ENCODE measurements around the gene AP2B1.

Gene AP2B1

DNA sequence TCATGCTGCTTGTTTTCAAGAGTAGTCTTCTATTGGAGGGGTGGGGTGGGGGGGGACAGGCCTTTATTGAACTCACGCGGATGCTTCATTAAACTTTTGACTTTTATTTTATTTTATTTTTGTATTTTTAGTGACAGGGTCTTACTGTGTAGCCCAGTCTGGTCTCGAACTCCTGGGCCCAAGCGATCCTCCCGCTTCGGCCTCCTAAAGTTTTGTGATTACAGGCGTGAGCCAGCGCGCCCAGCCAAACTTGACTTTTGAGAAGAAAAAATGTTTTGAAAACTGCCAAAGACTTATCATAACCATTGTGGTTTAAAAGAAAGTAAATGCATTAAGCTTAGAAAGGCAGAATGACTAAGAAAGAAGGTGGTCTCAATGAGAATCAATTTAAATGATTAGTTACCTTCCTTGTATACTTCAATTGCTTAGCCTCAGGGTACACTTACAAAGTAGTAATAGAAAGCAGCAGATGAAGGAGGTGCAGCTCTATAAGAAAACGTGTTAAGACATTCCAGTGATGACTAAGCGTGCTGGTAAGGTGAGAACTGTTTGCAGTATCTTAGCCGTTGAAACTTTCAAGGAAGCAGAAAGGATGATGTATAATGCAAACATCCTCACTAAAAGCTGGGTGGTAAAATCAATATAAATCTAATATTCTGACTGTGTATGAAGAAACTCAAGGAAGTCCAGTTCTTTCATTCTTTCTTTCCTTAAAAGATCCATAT, 1.2 kb downstream of the AP2B1 start (continued):
- TF ChIP-seq, protein P1, sequence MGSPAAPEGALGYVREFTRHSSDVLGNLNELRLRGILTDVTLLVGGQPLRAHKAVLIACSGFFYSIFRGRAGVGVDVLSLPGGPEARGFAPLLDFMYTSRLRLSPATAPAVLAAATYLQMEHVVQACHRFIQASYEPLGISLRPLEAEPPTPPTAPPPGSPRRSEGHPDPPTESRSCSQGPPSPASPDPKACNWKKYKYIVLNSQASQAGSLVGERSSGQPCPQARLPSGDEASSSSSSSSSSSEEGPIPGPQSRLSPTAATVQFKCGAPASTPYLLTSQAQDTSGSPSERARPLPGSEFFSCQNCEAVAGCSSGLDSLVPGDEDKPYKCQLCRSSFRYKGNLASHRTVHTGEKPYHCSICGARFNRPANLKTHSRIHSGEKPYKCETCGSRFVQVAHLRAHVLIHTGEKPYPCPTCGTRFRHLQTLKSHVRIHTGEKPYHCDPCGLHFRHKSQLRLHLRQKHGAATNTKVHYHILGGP (tag by site-specific recombination; IDR thresholded peaks at IDR 0.05): peak; percentile 90
- TF ChIP-seq, protein P2, sequence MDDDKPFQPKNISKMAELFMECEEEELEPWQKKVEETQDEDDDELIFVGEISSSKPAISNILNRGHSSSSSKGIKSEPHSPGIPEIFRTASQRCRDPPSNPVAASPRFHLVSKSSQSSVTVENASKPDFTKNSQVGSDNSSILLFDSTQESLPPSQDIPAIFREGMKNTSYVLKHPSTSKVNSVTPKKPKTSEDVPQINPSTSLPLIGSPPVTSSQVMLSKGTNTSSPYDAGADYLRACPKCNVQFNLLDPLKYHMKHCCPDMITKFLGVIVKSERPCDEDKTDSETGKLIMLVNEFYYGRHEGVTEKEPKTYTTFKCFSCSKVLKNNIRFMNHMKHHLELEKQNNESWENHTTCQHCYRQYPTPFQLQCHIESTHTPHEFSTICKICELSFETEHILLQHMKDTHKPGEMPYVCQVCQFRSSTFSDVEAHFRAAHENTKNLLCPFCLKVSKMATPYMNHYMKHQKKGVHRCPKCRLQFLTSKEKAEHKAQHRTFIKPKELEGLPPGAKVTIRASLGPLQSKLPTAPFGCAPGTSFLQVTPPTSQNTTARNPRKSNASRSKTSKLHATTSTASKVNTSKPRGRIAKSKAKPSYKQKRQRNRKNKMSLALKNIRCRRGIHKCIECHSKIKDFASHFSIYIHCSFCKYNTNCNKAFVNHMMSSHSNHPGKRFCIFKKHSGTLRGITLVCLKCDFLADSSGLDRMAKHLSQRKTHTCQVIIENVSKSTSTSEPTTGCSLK (tag by site-specific recombination; IDR thresholded peaks at IDR 0.05): no peak
- TF ChIP-seq, protein P3, sequence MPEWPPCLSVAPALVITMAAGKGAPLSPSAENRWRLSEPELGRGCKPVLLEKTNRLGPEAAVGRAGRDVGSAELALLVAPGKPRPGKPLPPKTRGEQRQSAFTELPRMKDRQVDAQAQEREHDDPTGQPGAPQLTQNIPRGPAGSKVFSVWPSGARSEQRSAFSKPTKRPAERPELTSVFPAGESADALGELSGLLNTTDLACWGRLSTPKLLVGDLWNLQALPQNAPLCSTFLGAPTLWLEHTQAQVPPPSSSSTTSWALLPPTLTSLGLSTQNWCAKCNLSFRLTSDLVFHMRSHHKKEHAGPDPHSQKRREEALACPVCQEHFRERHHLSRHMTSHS (tag by site-specific recombination; IDR thresholded peaks at IDR 0.05): no peak
- TF ChIP-seq ZFHX2 (tag by site-specific recombination; conservative IDR thresholded peaks at IDR 0.05) (no peak), YY2 (tag by site-specific recombination; IDR thresholded peaks at IDR 0.05) (no peak), ZNF529 (tag by site-specific recombination; IDR thresholded peaks at IDR 0.05; ENCODE audit: insufficient replicate concordance) (no peak), ZNF596 (tag by site-specific recombination; IDR thresholded peaks at IDR 0.05) (no peak), ZNF768 (tag by site-specific recombination; IDR thresholded peaks at IDR 0.05) (no peak), ZFP69B (tag by site-specific recombination; IDR thresholded peaks at IDR 0.05) (no peak), SALL2 (tag by site-specific recombination; IDR thresholded peaks at IDR 0.05; ENCODE audit: borderline replicate concordance) (no peak), SP2 (tag by site-specific recombination; IDR thresholded peaks at IDR 0.05) (no peak), ZNF473 (tag by site-specific recombination; IDR thresholded peaks at IDR 0.05) (no peak), YY1 (tag by site-specific recombination; IDR thresholded peaks at IDR 0.05) (no peak), ZNF350 (tag by site-specific recombination; IDR thresholded peaks at IDR 0.05) (no peak), OVOL3 (tag by site-specific recombination; IDR thresholded peaks at IDR 0.05) (no peak), ZNF311 (tag by site-specific recombination; IDR thresholded peaks at IDR 0.05; ENCODE audit: borderline replicate concordance) (no peak), ZSCAN16 (tag by site-specific recombination; IDR thresholded peaks at IDR 0.05) (no peak)
- TF ChIP-seq, protein P4, sequence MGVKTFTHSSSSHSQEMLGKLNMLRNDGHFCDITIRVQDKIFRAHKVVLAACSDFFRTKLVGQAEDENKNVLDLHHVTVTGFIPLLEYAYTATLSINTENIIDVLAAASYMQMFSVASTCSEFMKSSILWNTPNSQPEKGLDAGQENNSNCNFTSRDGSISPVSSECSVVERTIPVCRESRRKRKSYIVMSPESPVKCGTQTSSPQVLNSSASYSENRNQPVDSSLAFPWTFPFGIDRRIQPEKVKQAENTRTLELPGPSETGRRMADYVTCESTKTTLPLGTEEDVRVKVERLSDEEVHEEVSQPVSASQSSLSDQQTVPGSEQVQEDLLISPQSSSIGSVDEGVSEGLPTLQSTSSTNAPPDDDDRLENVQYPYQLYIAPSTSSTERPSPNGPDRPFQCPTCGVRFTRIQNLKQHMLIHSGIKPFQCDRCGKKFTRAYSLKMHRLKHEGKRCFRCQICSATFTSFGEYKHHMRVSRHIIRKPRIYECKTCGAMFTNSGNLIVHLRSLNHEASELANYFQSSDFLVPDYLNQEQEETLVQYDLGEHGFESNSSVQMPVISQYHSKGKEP (tag by site-specific recombination; IDR thresholded peaks at IDR 0.05): 0 out of 2 replicates have a peak, but pooled peaks have one; percentile 54
- TF ChIP-seq, protein P5, sequence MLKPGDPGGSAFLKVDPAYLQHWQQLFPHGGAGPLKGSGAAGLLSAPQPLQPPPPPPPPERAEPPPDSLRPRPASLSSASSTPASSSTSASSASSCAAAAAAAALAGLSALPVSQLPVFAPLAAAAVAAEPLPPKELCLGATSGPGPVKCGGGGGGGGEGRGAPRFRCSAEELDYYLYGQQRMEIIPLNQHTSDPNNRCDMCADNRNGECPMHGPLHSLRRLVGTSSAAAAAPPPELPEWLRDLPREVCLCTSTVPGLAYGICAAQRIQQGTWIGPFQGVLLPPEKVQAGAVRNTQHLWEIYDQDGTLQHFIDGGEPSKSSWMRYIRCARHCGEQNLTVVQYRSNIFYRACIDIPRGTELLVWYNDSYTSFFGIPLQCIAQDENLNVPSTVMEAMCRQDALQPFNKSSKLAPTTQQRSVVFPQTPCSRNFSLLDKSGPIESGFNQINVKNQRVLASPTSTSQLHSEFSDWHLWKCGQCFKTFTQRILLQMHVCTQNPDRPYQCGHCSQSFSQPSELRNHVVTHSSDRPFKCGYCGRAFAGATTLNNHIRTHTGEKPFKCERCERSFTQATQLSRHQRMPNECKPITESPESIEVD (tag by site-specific recombination; IDR thresholded peaks at IDR 0.05): peak; percentile 85
- TF ChIP-seq, protein P6, sequence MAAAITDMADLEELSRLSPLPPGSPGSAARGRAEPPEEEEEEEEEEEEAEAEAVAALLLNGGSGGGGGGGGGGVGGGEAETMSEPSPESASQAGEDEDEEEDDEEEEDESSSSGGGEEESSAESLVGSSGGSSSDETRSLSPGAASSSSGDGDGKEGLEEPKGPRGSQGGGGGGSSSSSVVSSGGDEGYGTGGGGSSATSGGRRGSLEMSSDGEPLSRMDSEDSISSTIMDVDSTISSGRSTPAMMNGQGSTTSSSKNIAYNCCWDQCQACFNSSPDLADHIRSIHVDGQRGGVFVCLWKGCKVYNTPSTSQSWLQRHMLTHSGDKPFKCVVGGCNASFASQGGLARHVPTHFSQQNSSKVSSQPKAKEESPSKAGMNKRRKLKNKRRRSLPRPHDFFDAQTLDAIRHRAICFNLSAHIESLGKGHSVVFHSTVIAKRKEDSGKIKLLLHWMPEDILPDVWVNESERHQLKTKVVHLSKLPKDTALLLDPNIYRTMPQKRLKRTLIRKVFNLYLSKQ (tag by site-specific recombination; IDR thresholded peaks at IDR 0.05; ENCODE audit: borderline replicate concordance): no peak
- TF ChIP-seq, protein P7, sequence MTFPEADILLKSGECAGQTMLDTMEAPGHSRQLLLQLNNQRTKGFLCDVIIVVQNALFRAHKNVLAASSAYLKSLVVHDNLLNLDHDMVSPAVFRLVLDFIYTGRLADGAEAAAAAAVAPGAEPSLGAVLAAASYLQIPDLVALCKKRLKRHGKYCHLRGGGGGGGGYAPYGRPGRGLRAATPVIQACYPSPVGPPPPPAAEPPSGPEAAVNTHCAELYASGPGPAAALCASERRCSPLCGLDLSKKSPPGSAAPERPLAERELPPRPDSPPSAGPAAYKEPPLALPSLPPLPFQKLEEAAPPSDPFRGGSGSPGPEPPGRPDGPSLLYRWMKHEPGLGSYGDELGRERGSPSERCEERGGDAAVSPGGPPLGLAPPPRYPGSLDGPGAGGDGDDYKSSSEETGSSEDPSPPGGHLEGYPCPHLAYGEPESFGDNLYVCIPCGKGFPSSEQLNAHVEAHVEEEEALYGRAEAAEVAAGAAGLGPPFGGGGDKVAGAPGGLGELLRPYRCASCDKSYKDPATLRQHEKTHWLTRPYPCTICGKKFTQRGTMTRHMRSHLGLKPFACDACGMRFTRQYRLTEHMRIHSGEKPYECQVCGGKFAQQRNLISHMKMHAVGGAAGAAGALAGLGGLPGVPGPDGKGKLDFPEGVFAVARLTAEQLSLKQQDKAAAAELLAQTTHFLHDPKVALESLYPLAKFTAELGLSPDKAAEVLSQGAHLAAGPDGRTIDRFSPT (tag by site-specific recombination; IDR thresholded peaks at IDR 0.05): 0 out of 2 replicates have a peak, but pooled peaks have one; percentile 49
- TF ChIP-seq, protein P8, sequence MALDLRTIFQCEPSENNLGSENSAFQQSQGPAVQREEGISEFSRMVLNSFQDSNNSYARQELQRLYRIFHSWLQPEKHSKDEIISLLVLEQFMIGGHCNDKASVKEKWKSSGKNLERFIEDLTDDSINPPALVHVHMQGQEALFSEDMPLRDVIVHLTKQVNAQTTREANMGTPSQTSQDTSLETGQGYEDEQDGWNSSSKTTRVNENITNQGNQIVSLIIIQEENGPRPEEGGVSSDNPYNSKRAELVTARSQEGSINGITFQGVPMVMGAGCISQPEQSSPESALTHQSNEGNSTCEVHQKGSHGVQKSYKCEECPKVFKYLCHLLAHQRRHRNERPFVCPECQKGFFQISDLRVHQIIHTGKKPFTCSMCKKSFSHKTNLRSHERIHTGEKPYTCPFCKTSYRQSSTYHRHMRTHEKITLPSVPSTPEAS (tag by site-specific recombination; IDR thresholded peaks at IDR 0.05): no peak
- TF ChIP-seq, protein P9, sequence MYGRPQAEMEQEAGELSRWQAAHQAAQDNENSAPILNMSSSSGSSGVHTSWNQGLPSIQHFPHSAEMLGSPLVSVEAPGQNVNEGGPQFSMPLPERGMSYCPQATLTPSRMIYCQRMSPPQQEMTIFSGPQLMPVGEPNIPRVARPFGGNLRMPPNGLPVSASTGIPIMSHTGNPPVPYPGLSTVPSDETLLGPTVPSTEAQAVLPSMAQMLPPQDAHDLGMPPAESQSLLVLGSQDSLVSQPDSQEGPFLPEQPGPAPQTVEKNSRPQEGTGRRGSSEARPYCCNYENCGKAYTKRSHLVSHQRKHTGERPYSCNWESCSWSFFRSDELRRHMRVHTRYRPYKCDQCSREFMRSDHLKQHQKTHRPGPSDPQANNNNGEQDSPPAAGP (tag by site-specific recombination; IDR thresholded peaks at IDR 0.05): no peak; the same call in 1 of the 2 replicates
